Stomach (tissue), 9 donors: ENCODE results near the gene BARX1. TPM values are rescaled to one million over a fixed set of nuclear protein-coding genes. Genes with fewer than 3 reads are reported as not detected.

Experiments
- DNase-seq, 2 donors: peaks; one replicate each; pipeline versions ENCODE4 v3.0.0 to v3.0.0-alpha.2; 2013 to 2019
- H3K27ac ChIP-seq, 5 donors: fragments of 200-600 bp in 4 of 5; sonication (generic) in 4 of 5; one replicate each; pipeline ENCODE4 v1.5.1; 2013 to 2019; ENCODE audit warnings: mild to moderate bottlenecking in 1 of 5, moderate library complexity in 1 of 5
- H3K27me3 ChIP-seq, 3 donors: fragments of 200-600 bp; sonication (generic); one replicate each; pipeline ENCODE4 v1.5.1; 2017 to 2019; ENCODE audit warnings: mixed run types in 1 of 3
- H3K36me3 ChIP-seq, 4 donors: fragments of 200-600 bp; sonication (generic); 1 replicate in 3 of 4; 2 replicates in 1 of 4; pipeline ENCODE4 v1.5.1; 2016 to 2019
- H3K4me1 ChIP-seq, 4 donors: fragments of 200-600 bp; sonication (generic); one replicate each; pipeline ENCODE4 v1.5.1; 2016 to 2019
- H3K4me3 ChIP-seq, 4 donors: fragments of 200-600 bp; sonication (generic) in 3 of 4; one replicate each; pipeline ENCODE4 v1.5.1; 2016 to 2019; ENCODE audit warnings: mild to moderate bottlenecking in 1 of 4
- H3K9me3 ChIP-seq, 4 donors: fragments of 200-600 bp; sonication (generic); one replicate each; pipeline ENCODE4 v1.5.1; 2016 to 2019
- CTCF ChIP-seq, 7 experiments: fragments of 450-650 bp in 4 of 7; fragments of 200-600 bp in 3 of 7; sonication (generic) in 3 of 7; IDR thresholded peaks; one replicate each; pipeline ENCODE4 v1.5.1; 2016 to 2019; ENCODE audit warnings: antibody characterized with exemption in 7 of 7, control low read depth in 2 of 7, mild to moderate bottlenecking in 1 of 7
- EP300 ChIP-seq: sonication (generic); formaldehyde crosslinking; IDR thresholded peaks from one replicate; pipeline ENCODE4 v1.6.1; 2017; ENCODE audit warnings: antibody characterized with exemption
- POLR2A ChIP-seq, 4 donors: fragments of 450-650 bp; IDR thresholded peaks; one replicate each; pipeline ENCODE4 v1.6.1; 2016; ENCODE audit warnings: antibody characterized with exemption in 4 of 4, control low read depth in 2 of 4, mild to moderate bottlenecking in 1 of 4, moderate library complexity in 1 of 4
- POLR2AphosphoS5 ChIP-seq, 3 donors: sonication (generic); formaldehyde crosslinking; IDR thresholded peaks; one replicate each; pipeline ENCODE4 v1.6.1; 2016; ENCODE audit warnings: antibody characterized with exemption in 3 of 3
- WGBS, 5 donors: extraction: QIAGEN DNeasy Blood & Tissue Kit in 3 of 5; methylation state at CpG; one replicate each; pipeline versions ENCODE4 v1.1.5 to v1.1.7; 2013 to 2018; 5-methylcytosine and 5-hydroxymethylcytosine counted together
- intact Hi-C: fragments of 100-400 bp; cut with DNase I; formaldehyde crosslinking; loops from one replicate; pipeline ENCODE4 v1.15.1; 2023; ENCODE audit warnings: low total_unique reads
- polyA plus RNA-seq, 3 donors: library from polyadenylated mRNA; stranded (reverse); fragments of 200-250 nt; gene quantifications; one replicate each; pipeline ENCODE4 v1.2.3, GENCODE V29; 2013
- total RNA-seq, 5 donors: library from RNA; depleted of rRNA; stranded (reverse); fragments of >200 nt; gene quantifications; one replicate each; pipeline versions ENCODE4 v1.1.0 to v1.2.3, GENCODE V29; 2014 to 2016
- donor health status: healthy with polysubstance abuse.
- donor health status: Bipolar disorder and iron deficiency.
- donor health status: healthy.

Gene BARX1
- total and polyA plus RNA-seq, 8 donors = 42.0 to 256 (median 141) TPM; not detected in 1

GRCh38 chr9:93949694-93950449 is 5.3 kb downstream of the BARX1 start:
- peak in 1 of 2 donors; percentile 40 for DNase-seq
- 15 to 35% (median 22%) methylated on average over 13 to 16 of the region's 16 CpGs for WGBS, 5 donors
- H3K4me1 ChIP-seq = peaks cover 34 to 91% (median 75%) of the 10 kb centered on the region in 4 donors
- peaks cover 8 to 100% (median 100%) of the 10 kb centered on the region in 3 donors for H3K27me3 ChIP-seq
- peak overlapping the region; percentile 9 to 93 (median 50) for H3K27ac ChIP-seq
- H3K36me3 ChIP-seq = peaks cover 0 to 21% (median 0%) of the 10 kb centered on the region in 4 donors
- intact Hi-C loops = loop anchor here (5.0 kb wide), 1 partner anchor 268 kb away; no protein-coding TSS in a partner anchor
- no peaks in the 10 kb centered on the region for H3K9me3 ChIP-seq
- TF ChIP-seq POLR2AphosphoS5 (IDR thresholded peaks at IDR 0.05) (peak in 2 of 3 donors; percentile 32 to 34), POLR2A (IDR thresholded peaks at IDR 0.05) (peak in 1 of 4 donors; percentile 5), EP300 (no peak), CTCF (IDR thresholded peaks at IDR 0.05) (no peak)
- H3K4me3 ChIP-seq = peak overlapping the region in 1 of 4 donors; percentile 67

GRCh38 chr9:93949073-93949693 is 6.0 kb downstream of the BARX1 start:
- H3K27me3 ChIP-seq = peaks cover 8 to 100% (median 95%) of the 10 kb centered on the region in 3 donors
- peak in 1 of 2 donors; percentile 36 for DNase-seq
- H3K36me3 ChIP-seq = peaks cover 0 to 21% (median 0%) of the 10 kb centered on the region in 4 donors
- intact Hi-C loops = no loop called here
- H3K27ac ChIP-seq = peak overlapping the region in 3 of 5 donors; percentile 50 to 93 (median 90)
- peaks cover 34 to 86% (median 71%) of the 10 kb centered on the region in 4 donors for H3K4me1 ChIP-seq
- H3K4me3 ChIP-seq = no peak overlapping the region
- WGBS, 5 donors = 9 to 42% (median 18%) methylated on average over 10 to 32 of the region's 32 CpGs
- no peak for TF ChIP-seq EP300
- TF ChIP-seq POLR2AphosphoS5 (IDR thresholded peaks at IDR 0.05) = no peak
- no peak for TF ChIP-seq CTCF (IDR thresholded peaks at IDR 0.05)
- no peak for TF ChIP-seq POLR2A (IDR thresholded peaks at IDR 0.05)
- no peaks in the 10 kb centered on the region for H3K9me3 ChIP-seq

GRCh38 chr9:93948441-93949072 is 6.6 kb downstream of the BARX1 start:
- peaks cover 33 to 82% (median 68%) of the 10 kb centered on the region in 4 donors for H3K4me1 ChIP-seq
- peaks cover 8 to 100% (median 90%) of the 10 kb centered on the region in 3 donors for H3K27me3 ChIP-seq
- 3 to 13% (median 7%) methylated on average over 27 to 40 of the region's 40 CpGs for WGBS, 5 donors
- intact Hi-C loops = no loop called here
- peak overlapping the region in 4 of 5 donors; percentile 24 to 93 (median 70) for H3K27ac ChIP-seq
- no peaks in the 10 kb centered on the region for H3K9me3 ChIP-seq
- H3K36me3 ChIP-seq = peaks cover 0 to 21% (median 0%) of the 10 kb centered on the region in 4 donors
- DNase-seq = peak in 1 of 2 donors; percentile 49
- no peak overlapping the region for H3K4me3 ChIP-seq
- TF ChIP-seq POLR2A (IDR thresholded peaks at IDR 0.05) = no peak
- TF ChIP-seq POLR2AphosphoS5 (IDR thresholded peaks at IDR 0.05) = no peak
- TF ChIP-seq CTCF (IDR thresholded peaks at IDR 0.05) = no peak
- no peak for TF ChIP-seq EP300
